Hepatocyte (in vitro differentiated cells): ENCODE data around the gene FOXO3.

Source experiments
- EZH2 ChIP-seq: fragments of 200-600 bp; sonication (generic); IDR thresholded peaks from 2 replicates; pipeline ENCODE4 v1.6.1; 2016; ENCODE audit warnings: antibody characterized with exemption, mild to moderate bottlenecking, borderline replicate concordance
- EZH2phosphoT487 ChIP-seq: fragments of 200-600 bp; sonication (generic); IDR thresholded peaks from one replicate; pipeline ENCODE4 v1.6.1; 2018; ENCODE audit warnings: antibody characterized with exemption, mild to moderate bottlenecking, low read depth, moderate library complexity; ENCODE audit not compliant: unreplicated experiment, severe bottlenecking
- TF ChIP-seq, protein P1 (sequence below): fragments of 200-600 bp; sonication (generic); IDR thresholded peaks from 2 replicates; pipeline ENCODE4 v1.5.1; 2016; ENCODE audit warnings: antibody characterized with exemption, mild to moderate bottlenecking; ENCODE audit not compliant: poor library complexity

- TF ChIP-seq, protein P1, sequence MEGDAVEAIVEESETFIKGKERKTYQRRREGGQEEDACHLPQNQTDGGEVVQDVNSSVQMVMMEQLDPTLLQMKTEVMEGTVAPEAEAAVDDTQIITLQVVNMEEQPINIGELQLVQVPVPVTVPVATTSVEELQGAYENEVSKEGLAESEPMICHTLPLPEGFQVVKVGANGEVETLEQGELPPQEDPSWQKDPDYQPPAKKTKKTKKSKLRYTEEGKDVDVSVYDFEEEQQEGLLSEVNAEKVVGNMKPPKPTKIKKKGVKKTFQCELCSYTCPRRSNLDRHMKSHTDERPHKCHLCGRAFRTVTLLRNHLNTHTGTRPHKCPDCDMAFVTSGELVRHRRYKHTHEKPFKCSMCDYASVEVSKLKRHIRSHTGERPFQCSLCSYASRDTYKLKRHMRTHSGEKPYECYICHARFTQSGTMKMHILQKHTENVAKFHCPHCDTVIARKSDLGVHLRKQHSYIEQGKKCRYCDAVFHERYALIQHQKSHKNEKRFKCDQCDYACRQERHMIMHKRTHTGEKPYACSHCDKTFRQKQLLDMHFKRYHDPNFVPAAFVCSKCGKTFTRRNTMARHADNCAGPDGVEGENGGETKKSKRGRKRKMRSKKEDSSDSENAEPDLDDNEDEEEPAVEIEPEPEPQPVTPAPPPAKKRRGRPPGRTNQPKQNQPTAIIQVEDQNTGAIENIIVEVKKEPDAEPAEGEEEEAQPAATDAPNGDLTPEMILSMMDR, result no peak
- TF ChIP-seq EZH2phosphoT487 (no peak), EZH2 (no peak)
Measured at GRCh38 chr6:108612852-108613251, 52.1 kb downstream of the FOXO3 start.
